Measurements from ENCODE around the gene HELZ. TPM values are rescaled to one million over a fixed set of nuclear protein-coding genes. Genes with fewer than 3 reads are reported as not detected.
"Not testable (repeated sequence)": the region's sequence is repeated elsewhere in the genome, so short reads cannot be mapped to it uniquely, and the experiment has no call there.

Gene HELZ
- total RNA-seq, 1 donor from 2014 or later: 71.0 TPM

GRCh38 chr17:67148352-67148751 lies 96.6 kb downstream of the HELZ start:
- no peak for DNase-seq (ENCODE audit: low spot score, unreplicated experiment)
- Mint-ChIP-seq H3K36me3 (ENCODE audit: insufficient read depth) (peaks cover 26% of the 10 kb centered on the region), H3K27ac (no peak overlapping the region), H3K9me3 (ENCODE audit: low read depth) (no peaks in the 10 kb centered on the region), H3K27me3 (no peaks in the 10 kb centered on the region), H3K4me3 (ENCODE audit: low read depth) (no peak overlapping the region), H3K4me1 (ENCODE audit: low read depth) (no peaks in the 10 kb centered on the region)
- no peak for TF ChIP-seq CTCF (IDR thresholded peaks at IDR 0.05; ENCODE audit: unreplicated experiment)

GRCh38 chr17:67145183-67145805 lies 99.7 kb downstream of the HELZ start:
- H3K27ac Mint-ChIP-seq: no peak overlapping the region
- no peak for DNase-seq (ENCODE audit: low spot score, unreplicated experiment)
- no peaks in the 10 kb centered on the region for H3K4me1 Mint-ChIP-seq (ENCODE audit: low read depth)
- no peaks in the 10 kb centered on the region for H3K9me3 Mint-ChIP-seq (ENCODE audit: low read depth)
- no peak for TF ChIP-seq CTCF (IDR thresholded peaks at IDR 0.05; ENCODE audit: unreplicated experiment)
- peaks cover 27% of the 10 kb centered on the region for H3K36me3 Mint-ChIP-seq (ENCODE audit: insufficient read depth)
- H3K27me3 Mint-ChIP-seq: no peaks in the 10 kb centered on the region
- H3K4me3 Mint-ChIP-seq (ENCODE audit: low read depth): no peak overlapping the region

GRCh38 chr17:67143318-67143717 lies 101.7 kb downstream of the HELZ start:
- Mint-ChIP-seq H3K4me1 (ENCODE audit: low read depth) (no peaks in the 10 kb centered on the region), H3K27ac (no peak overlapping the region), H3K9me3 (ENCODE audit: low read depth) (no peaks in the 10 kb centered on the region), H3K36me3 (ENCODE audit: insufficient read depth) (peaks cover 27% of the 10 kb centered on the region), H3K4me3 (ENCODE audit: low read depth) (no peak overlapping the region), H3K27me3 (no peaks in the 10 kb centered on the region)
- no peak for DNase-seq (ENCODE audit: low spot score, unreplicated experiment)
- no peak for TF ChIP-seq CTCF (IDR thresholded peaks at IDR 0.05; ENCODE audit: unreplicated experiment)

- H3K27me3 Mint-ChIP-seq; H3K27ac Mint-ChIP-seq; H3K4me1 Mint-ChIP-seq (ENCODE audit: low read depth); H3K9me3 Mint-ChIP-seq (ENCODE audit: low read depth); H3K4me3 Mint-ChIP-seq (ENCODE audit: low read depth); DNase-seq (ENCODE audit: low spot score, unreplicated experiment): not testable (repeated sequence)
- H3K36me3 Mint-ChIP-seq (ENCODE audit: insufficient read depth): peaks cover 23% of the 10 kb centered on the region
Observed at GRCh38 chr17:67142030-67142429, 103.0 kb downstream of the HELZ start.

GRCh38 chr17:67139784-67140665 lies 105.0 kb downstream of the HELZ start:
- H3K27me3 Mint-ChIP-seq: no peaks in the 10 kb centered on the region
- no peaks in the 10 kb centered on the region for H3K9me3 Mint-ChIP-seq (ENCODE audit: low read depth)
- H3K27ac Mint-ChIP-seq: no peak overlapping the region
- TF ChIP-seq CTCF (IDR thresholded peaks at IDR 0.05; ENCODE audit: unreplicated experiment): no peak
- peaks cover 20% of the 10 kb centered on the region for H3K36me3 Mint-ChIP-seq (ENCODE audit: insufficient read depth)
- H3K4me3 Mint-ChIP-seq (ENCODE audit: low read depth): no peak overlapping the region
- no peaks in the 10 kb centered on the region for H3K4me1 Mint-ChIP-seq (ENCODE audit: low read depth)
- DNase-seq (ENCODE audit: low spot score, unreplicated experiment): no peak
